ENCODE data around the gene PDILT. TPM values are rescaled to one million over a fixed set of nuclear protein-coding genes. Genes with fewer than 3 reads are reported as not detected.
"Not testable (repeated sequence)": the region's sequence is repeated elsewhere in the genome, so short reads cannot be mapped to it uniquely, and the experiment has no call there.

Gene PDILT, protein sequence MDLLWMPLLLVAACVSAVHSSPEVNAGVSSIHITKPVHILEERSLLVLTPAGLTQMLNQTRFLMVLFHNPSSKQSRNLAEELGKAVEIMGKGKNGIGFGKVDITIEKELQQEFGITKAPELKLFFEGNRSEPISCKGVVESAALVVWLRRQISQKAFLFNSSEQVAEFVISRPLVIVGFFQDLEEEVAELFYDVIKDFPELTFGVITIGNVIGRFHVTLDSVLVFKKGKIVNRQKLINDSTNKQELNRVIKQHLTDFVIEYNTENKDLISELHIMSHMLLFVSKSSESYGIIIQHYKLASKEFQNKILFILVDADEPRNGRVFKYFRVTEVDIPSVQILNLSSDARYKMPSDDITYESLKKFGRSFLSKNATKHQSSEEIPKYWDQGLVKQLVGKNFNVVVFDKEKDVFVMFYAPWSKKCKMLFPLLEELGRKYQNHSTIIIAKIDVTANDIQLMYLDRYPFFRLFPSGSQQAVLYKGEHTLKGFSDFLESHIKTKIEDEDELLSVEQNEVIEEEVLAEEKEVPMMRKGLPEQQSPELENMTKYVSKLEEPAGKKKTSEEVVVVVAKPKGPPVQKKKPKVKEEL
- not detected for polyA plus RNA-seq (2013, experiment 1 of 4)
- not detected for polyA plus RNA-seq (2013, experiment 2 of 4)
- polyA plus RNA-seq (2013, experiment 3 of 4) = not detected
- not detected for polyA plus RNA-seq (2013, experiment 4 of 4)

DNA sequence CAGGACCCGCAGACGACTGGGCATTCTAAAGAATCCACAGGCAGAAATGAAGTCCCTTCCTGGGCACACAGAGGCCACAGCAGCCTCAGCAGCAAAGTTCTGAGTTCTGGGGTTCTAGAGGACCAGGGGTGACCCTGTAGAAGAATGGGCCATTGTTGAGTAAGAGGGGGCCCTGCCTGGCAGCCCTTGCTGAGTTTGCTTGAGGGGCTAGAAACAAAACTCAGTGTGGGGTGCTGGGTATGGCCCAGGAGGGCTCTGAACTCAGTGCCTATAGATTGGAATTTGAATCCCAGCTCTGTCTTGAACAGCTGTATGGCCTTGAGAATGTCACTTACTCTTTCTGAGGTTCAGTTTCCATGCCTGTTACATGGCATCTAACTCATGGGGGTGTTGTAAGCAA is at the start of gene PDILT:
Gene PDILT (minus strand): TSS at position 101 of the 400 bp plus-strand sequence. CDS start 5,437 bp downstream, outside the sequence.
- H3K27me3 ChIP-seq (ENCODE audit: control insufficient read depth, insufficient read depth, low read length, poor library complexity, severe bottlenecking) = no peaks in the 10 kb centered on the region
- no peaks in the 10 kb centered on the region for H3K9me3 ChIP-seq (ENCODE audit: control insufficient read depth, low read length)
- H3K36me3 ChIP-seq (ENCODE audit: control insufficient read depth, insufficient read depth, low read length) = no peaks in the 10 kb centered on the region
- WGBS, 2 experiments = 94% methylated on average over 2 of the region's 2 CpGs
- no peak within 1 kb of the TSS for H3K27ac ChIP-seq (ENCODE audit: insufficient read depth, low read depth, low read length, poor library complexity, severe bottlenecking)
- H3K4me1 ChIP-seq (ENCODE audit: control insufficient read depth, insufficient read depth, low read length) = no peaks in the 10 kb centered on the region
- no peak within 1 kb of the TSS for H3K4me3 ChIP-seq (ENCODE audit: insufficient read depth, low read depth, low read length)

DNA sequence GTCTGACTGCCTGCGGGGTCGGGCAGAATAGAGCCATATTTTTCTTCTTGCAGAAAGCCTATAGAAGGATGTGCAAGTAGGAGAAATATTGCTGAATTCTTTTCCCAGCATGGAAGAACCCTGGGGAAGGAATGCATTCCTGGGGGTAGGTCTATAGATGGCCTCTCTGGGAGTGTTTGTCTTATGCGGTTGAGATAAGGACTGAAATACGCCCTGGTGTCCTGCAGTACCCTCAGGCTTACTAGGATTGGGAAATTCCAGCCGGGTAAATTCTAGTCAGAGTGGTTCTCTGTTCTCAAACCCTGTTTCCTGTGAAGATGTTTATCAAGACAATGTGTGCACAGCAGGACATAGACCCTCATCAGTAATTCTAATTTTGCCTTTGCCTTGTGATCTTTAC is 49.1 kb upstream of the PDILT start:
- H3K4me3 ChIP-seq (ENCODE audit: insufficient read depth, low read depth, low read length); H3K4me1 ChIP-seq (ENCODE audit: control insufficient read depth, insufficient read depth, low read length): not testable (repeated sequence)
- no CpG with 5 or more reads among the region's 5 CpGs for WGBS, 2 experiments

DNA sequence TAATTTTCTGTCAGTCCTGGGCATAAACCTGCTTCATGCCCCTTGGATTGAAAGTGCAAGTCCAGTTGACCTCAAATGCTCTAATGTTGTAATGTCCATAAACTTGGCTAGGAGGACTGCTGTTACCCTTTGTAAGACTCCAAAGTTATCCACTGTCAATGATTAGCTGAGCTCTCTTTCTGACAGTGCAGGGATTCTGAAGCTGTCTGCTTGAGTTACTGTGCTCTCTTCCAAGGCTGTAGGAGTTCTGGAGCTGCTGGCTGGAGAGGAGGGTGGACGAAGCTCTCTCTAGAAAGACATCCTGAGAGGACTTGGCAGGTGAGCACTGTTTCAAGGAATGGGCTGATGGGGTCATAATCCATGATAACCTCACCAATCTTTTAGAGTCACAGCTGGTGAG is 46.8 kb upstream of the PDILT start, which contains the start of gene ACSM2A:
Gene ACSM2A (plus strand): TSS at position 158 of the 400 bp plus-strand sequence. CDS start 8,594 bp downstream, outside the sequence.
- not testable (repeated sequence) for H3K4me1 ChIP-seq (ENCODE audit: control insufficient read depth, insufficient read depth, low read length); H3K4me3 ChIP-seq (ENCODE audit: insufficient read depth, low read depth, low read length); H3K27me3 ChIP-seq (ENCODE audit: control insufficient read depth, insufficient read depth, low read length, poor library complexity, severe bottlenecking); H3K27ac ChIP-seq (ENCODE audit: insufficient read depth, low read depth, low read length, poor library complexity, severe bottlenecking); H3K36me3 ChIP-seq (ENCODE audit: control insufficient read depth, insufficient read depth, low read length); H3K9me3 ChIP-seq (ENCODE audit: control insufficient read depth, low read length)
- WGBS, 2 experiments = no CpG with 5 or more reads among the region's 1 CpG

More for the DNA sequence above, 49.1 kb upstream of the PDILT start:
- not testable (repeated sequence) for H3K36me3 ChIP-seq (ENCODE audit: control insufficient read depth, insufficient read depth, low read length); H3K9me3 ChIP-seq (ENCODE audit: control insufficient read depth, low read length); H3K27ac ChIP-seq (ENCODE audit: insufficient read depth, low read depth, low read length, poor library complexity, severe bottlenecking); H3K27me3 ChIP-seq (ENCODE audit: control insufficient read depth, insufficient read depth, low read length, poor library complexity, severe bottlenecking)

DNA sequence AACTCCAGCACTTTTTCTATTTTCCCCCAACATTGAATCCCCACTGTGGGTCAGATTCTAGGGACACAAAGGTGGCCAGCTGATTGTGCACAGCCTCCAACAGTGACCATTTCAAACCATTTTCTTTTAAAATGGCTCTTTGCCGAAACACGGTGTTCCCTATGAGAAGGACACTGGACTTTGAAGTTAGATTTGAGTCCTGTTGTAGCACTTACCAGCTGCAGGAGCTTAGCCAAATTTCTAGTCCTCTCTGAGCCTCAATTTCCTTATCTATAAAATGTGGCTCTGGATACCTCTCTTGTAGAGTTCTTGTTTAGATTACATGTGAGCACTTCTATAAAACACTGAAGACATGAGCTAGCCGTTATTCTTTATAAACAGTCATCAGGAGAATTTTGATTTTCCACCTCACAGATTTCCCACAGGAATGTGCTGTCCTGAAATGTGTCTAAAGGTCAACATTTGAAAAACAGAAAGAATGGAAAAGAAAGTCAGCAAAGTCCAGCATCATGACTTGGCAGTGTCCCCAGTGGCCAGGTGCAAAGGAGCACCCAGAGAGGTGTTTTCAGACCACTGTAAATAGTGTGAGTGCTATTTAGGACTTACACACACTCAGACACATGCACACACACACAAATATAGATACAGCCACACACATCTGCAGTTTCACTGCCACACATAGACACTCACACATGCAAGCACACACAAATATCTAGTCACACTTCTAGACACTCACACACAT is 42.3 kb upstream of the PDILT start:
- H3K27me3 ChIP-seq (ENCODE audit: control insufficient read depth, insufficient read depth, low read length, poor library complexity, severe bottlenecking); H3K4me1 ChIP-seq (ENCODE audit: control insufficient read depth, insufficient read depth, low read length); H3K9me3 ChIP-seq (ENCODE audit: control insufficient read depth, low read length); H3K36me3 ChIP-seq (ENCODE audit: control insufficient read depth, insufficient read depth, low read length); H3K4me3 ChIP-seq (ENCODE audit: insufficient read depth, low read depth, low read length); H3K27ac ChIP-seq (ENCODE audit: insufficient read depth, low read depth, low read length, poor library complexity, severe bottlenecking): not testable (repeated sequence)
- no CpG with 5 or more reads among the region's 3 CpGs for WGBS, 2 experiments

DNA sequence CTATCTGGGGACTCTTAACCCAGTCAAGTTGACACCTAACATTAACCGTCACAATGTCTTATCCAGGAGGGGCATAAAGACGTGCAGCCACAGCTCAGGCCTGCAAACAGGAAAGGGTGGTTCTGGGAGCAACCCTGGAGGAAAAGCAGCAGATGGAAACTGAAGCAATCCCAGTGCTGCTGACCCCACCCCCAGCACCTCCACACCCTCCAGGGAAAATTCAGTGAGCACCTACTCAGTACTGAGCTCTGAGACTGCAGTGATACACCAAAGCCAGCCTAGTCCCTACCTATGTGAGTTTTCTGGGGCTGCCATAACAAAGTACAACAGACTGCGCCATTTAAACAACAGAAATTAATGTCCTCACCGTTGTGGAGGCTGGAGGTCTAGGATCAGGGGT is 37.3 kb upstream of the PDILT start:
- 96% methylated on average over 2 of the region's 4 CpGs for WGBS, 2 experiments
- not testable (repeated sequence) for H3K4me3 ChIP-seq (ENCODE audit: insufficient read depth, low read depth, low read length); H3K9me3 ChIP-seq (ENCODE audit: control insufficient read depth, low read length); H3K27me3 ChIP-seq (ENCODE audit: control insufficient read depth, insufficient read depth, low read length, poor library complexity, severe bottlenecking); H3K4me1 ChIP-seq (ENCODE audit: control insufficient read depth, insufficient read depth, low read length); H3K27ac ChIP-seq (ENCODE audit: insufficient read depth, low read depth, low read length, poor library complexity, severe bottlenecking); H3K36me3 ChIP-seq (ENCODE audit: control insufficient read depth, insufficient read depth, low read length)

DNA sequence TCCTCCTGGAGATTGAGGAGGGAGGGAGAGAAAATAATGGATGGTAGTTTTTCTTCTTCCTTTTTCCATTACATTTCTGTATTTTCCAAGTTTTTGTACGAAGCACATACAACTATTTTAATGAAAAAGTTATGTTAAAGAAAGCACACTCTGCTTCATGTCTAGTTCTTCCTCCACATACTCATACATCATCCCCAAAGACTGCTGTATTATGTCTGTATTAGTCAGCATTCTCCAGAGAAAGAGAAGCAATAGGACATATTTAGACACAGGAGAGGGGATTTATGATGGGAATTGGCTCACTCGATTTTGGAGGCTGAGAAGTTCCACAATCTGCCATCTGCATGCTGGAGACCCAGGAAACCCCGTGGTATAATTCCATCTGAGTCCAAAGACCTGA is 36.7 kb upstream of the PDILT start:
- Histone ChIP-seq H3K9me3 (ENCODE audit: control insufficient read depth, low read length) (no peaks in the 10 kb centered on the region), H3K4me1 (ENCODE audit: control insufficient read depth, insufficient read depth, low read length) (no peaks in the 10 kb centered on the region), H3K27me3 (ENCODE audit: control insufficient read depth, insufficient read depth, low read length, poor library complexity, severe bottlenecking) (no peaks in the 10 kb centered on the region), H3K27ac (ENCODE audit: insufficient read depth, low read depth, low read length, poor library complexity, severe bottlenecking) (no peak overlapping the region), H3K36me3 (ENCODE audit: control insufficient read depth, insufficient read depth, low read length) (no peaks in the 10 kb centered on the region), H3K4me3 (ENCODE audit: insufficient read depth, low read depth, low read length) (no peak overlapping the region)
- WGBS, 2 experiments = 94 to 98% methylated on average over 2 to 3 of the region's 3 CpGs

DNA sequence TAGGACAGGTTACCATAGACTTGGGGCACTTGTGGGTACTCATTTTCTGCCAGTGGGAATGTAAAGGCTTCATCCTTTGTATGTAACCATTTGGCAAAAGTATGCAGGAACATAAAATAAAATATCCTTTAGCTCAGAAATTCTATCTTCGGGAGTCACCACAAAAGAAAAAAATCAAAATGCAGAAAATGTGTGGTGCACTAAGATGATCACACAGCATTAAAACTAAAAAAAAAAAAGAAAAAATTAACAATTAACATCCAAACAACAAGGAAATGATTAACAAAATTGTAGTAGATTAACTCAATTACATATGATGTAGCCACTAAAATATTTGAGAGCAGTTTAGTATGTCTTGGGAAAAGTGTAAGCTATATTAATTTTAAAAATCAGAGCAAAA is 36.2 kb upstream of the PDILT start:
- H3K36me3 ChIP-seq (ENCODE audit: control insufficient read depth, insufficient read depth, low read length); H3K9me3 ChIP-seq (ENCODE audit: control insufficient read depth, low read length); H3K4me3 ChIP-seq (ENCODE audit: insufficient read depth, low read depth, low read length); H3K27ac ChIP-seq (ENCODE audit: insufficient read depth, low read depth, low read length, poor library complexity, severe bottlenecking); H3K4me1 ChIP-seq (ENCODE audit: control insufficient read depth, insufficient read depth, low read length); H3K27me3 ChIP-seq (ENCODE audit: control insufficient read depth, insufficient read depth, low read length, poor library complexity, severe bottlenecking): not testable (repeated sequence)
- 88% methylated on average over 1 of the region's 1 CpG; no CpG with 5 or more reads in 1 of the 2 experiments for WGBS, 2 experiments

DNA sequence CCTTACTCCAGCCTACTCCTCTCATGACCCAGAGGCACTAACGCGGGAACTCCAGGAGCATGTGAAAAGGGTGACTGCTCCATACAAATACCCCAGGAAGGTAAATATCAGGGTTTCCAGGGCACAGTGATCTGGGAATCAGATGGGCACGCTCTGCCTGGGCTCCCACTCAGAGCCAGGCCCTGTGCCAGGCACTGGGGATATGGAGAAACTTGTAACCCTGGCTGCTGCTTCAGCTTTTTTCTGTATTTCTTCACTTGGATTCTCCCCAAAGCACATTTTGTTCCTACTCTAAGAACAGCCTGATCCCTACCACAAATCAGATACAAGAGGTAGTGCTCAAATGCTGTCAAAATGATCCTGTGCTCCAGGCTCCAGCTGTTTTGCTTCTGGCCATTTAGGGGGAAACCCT is 35.3 kb upstream of the PDILT start:
- WGBS, 2 experiments = 93 to 98% methylated on average over 3 of the region's 3 CpGs
- H3K36me3 ChIP-seq (ENCODE audit: control insufficient read depth, insufficient read depth, low read length); H3K4me1 ChIP-seq (ENCODE audit: control insufficient read depth, insufficient read depth, low read length); H3K9me3 ChIP-seq (ENCODE audit: control insufficient read depth, low read length); H3K27ac ChIP-seq (ENCODE audit: insufficient read depth, low read depth, low read length, poor library complexity, severe bottlenecking); H3K27me3 ChIP-seq (ENCODE audit: control insufficient read depth, insufficient read depth, low read length, poor library complexity, severe bottlenecking); H3K4me3 ChIP-seq (ENCODE audit: insufficient read depth, low read depth, low read length): not testable (repeated sequence)

DNA sequence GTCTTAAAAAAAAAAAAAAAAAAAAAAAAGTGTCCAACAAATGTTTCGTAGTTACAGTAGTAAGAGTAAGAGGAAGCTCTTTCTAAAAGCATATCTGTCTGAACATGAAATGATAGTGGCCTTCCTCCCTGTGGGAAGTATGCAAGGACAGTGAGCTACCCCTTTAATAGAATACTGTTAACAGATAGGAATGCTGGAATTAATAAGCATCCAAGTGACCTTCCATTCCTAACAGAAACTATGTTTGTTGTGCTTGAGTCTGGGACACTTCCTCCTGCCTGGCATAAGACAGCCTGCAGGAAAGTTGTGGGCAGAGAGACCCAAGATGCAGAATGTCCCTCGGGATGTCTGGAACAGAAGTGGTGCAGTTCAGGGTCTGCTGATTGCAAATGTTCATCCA is 34.4 kb upstream of the PDILT start:
- 100% methylated on average over 1 of the region's 2 CpGs for WGBS, 2 experiments
- not testable (repeated sequence) for H3K36me3 ChIP-seq (ENCODE audit: control insufficient read depth, insufficient read depth, low read length); H3K4me1 ChIP-seq (ENCODE audit: control insufficient read depth, insufficient read depth, low read length); H3K9me3 ChIP-seq (ENCODE audit: control insufficient read depth, low read length); H3K4me3 ChIP-seq (ENCODE audit: insufficient read depth, low read depth, low read length); H3K27me3 ChIP-seq (ENCODE audit: control insufficient read depth, insufficient read depth, low read length, poor library complexity, severe bottlenecking); H3K27ac ChIP-seq (ENCODE audit: insufficient read depth, low read depth, low read length, poor library complexity, severe bottlenecking)

DNA sequence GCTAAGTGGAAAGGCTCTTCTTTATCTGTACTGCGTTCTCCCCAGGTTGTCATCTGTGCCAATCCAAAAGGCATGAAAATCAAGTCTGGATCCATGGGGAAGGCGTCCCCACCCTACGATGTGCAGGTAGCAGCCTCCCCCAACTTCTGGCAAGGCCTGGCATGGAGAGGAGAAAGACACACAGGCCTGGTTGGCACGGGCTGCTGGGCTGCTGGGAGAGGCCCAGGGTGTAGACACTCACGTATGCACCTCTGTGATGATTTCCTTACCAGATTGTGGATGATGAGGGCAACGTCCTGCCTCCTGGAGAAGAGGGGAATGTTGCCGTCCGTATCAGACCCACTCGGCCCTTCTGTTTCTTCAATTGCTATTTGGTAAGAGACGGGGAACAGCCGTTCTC is 26.4 kb upstream of the PDILT start:
- Histone ChIP-seq H3K9me3 (ENCODE audit: control insufficient read depth, low read length) (no peaks in the 10 kb centered on the region), H3K4me3 (ENCODE audit: insufficient read depth, low read depth, low read length) (no peak overlapping the region), H3K4me1 (ENCODE audit: control insufficient read depth, insufficient read depth, low read length) (no peaks in the 10 kb centered on the region), H3K27ac (ENCODE audit: insufficient read depth, low read depth, low read length, poor library complexity, severe bottlenecking) (no peak overlapping the region), H3K36me3 (ENCODE audit: control insufficient read depth, insufficient read depth, low read length) (no peaks in the 10 kb centered on the region), H3K27me3 (ENCODE audit: control insufficient read depth, insufficient read depth, low read length, poor library complexity, severe bottlenecking) (no peaks in the 10 kb centered on the region)
- 89% methylated on average over 11 of the region's 11 CpGs for WGBS, 2 experiments

All from ectodermal cell (in vitro differentiated cells).